Measurements from ENCODE around the gene MRPL24. TPM values are rescaled to one million over a fixed set of nuclear protein-coding genes. Genes with fewer than 3 reads are reported as not detected.

Gene MRPL24
- 8.3 and 22.8 TPM in 2 replicates for total RNA-seq (2011; cell fraction: chromatin; rRNA removed; ENCODE audit: low replicate concordance)
- total RNA-seq (2011; cell fraction: nucleolus; rRNA removed): 18.7 and 20.3 TPM in 2 replicates
- 15.8 and 16.2 TPM in 2 replicates for total RNA-seq (2011; cell fraction: nucleoplasm; rRNA removed)
- total RNA-seq (2014; rRNA removed): 103 and 134 TPM in 2 replicates
- 91.6 and 91.8 TPM in 2 replicates for total RNA-seq (2014; rRNA removed; fragmentation: Illumina TruSeq; extraction: Trizol)
- total RNA-seq (2015; rRNA removed; fragmentation: Illumina TruSeq; extraction: Trizol): 105 and 113 TPM in 2 replicates
- total RNA-seq (2021): 74.0 and 74.3 TPM in 2 replicates
- 97.5 and 101 TPM in 2 replicates for polyA plus RNA-seq (2011; rRNA removed)
- polyA plus RNA-seq (2011; cell fraction: cytosol; rRNA removed): 66.6 and 77.0 TPM in 2 replicates
- 59.6 and 61.8 TPM in 2 replicates for polyA plus RNA-seq (2011; cell fraction: nucleus; rRNA removed)
- polyA plus RNA-seq (2012): 90.5 and 117 TPM in 2 replicates
- polyA plus RNA-seq (2014; fragmentation: Illumina TruSeq; extraction: Trizol): 153 and 163 TPM in 2 replicates
- 100 to 1,000 TPM; 206 to 267 TPM for polyA plus RNA-seq (2014; fragmentation: Nextera tagmentation; extraction: Ambion mirVana)
- 115 and 141 TPM in 2 replicates for polyA plus RNA-seq (2014; rRNA removed)
- polyA minus RNA-seq (2011; rRNA and poly(A)+ RNA removed): 43.9 and 56.9 TPM in 2 replicates
- 23.8 and 27.5 TPM in 2 replicates for polyA minus RNA-seq (2011; cell fraction: cytosol; rRNA and poly(A)+ RNA removed)
- polyA minus RNA-seq (2011; cell fraction: nucleus; rRNA and poly(A)+ RNA removed): 9.4 and 12.0 TPM in 2 replicates
- Bru-seq, nascent RNA: percentile 88 among the genes with signal in this experiment
- BruChase-seq, experiment 1, labeled RNA remaining after a 2-hour chase: percentile 78 among the genes with signal in this experiment
- percentile 74 among the genes with signal in this experiment for BruChase-seq, experiment 2, labeled RNA remaining after a 6-hour chase
- long read RNA-seq, experiment 1, transcript MRPL24-201 (6 exons, 883 nt): minor isoform, 14 of 315 reads
- long read RNA-seq, experiment 1, transcript MRPL24-202 (6 exons, 883 nt): major isoform, 16 of 315 reads
- long read RNA-seq, experiment 1, partial matches to known transcripts: 35 of 315 reads
- long read RNA-seq, experiment 1, other reads (novel, unspliced or antisense): 247 of 315 reads
- long read RNA-seq, experiment 2, transcript MRPL24-201 (6 exons, 883 nt): major isoform, 35 of 88 reads
- long read RNA-seq, experiment 2, transcript MRPL24-202 (6 exons, 883 nt): minor isoform, 23 of 88 reads
- long read RNA-seq, experiment 2, partial matches to known transcripts: 23 of 88 reads
- long read RNA-seq, experiment 2, other reads (novel, unspliced or antisense): 6 of 88 reads
- long read RNA-seq, experiment 3, transcript MRPL24-201 (6 exons, 883 nt): major isoform, 26 of 51 reads
- long read RNA-seq, experiment 3, transcript MRPL24-202 (6 exons, 883 nt): minor isoform, 19 of 51 reads
- long read RNA-seq, experiment 3, partial matches to known transcripts: 2 of 51 reads
- long read RNA-seq, experiment 3, other reads (novel, unspliced or antisense): 4 of 51 reads

- H2AFZ ChIP-seq (ENCODE audit: low read depth, low read length): peak within 1 kb of the TSS; percentile 75
- peaks cover 24 to 26% of the 10 kb centered on the region in 2 experiments for H3K4me1 ChIP-seq (replicated peaks in 1 of 2; ENCODE audit: control insufficient read depth in 2 of 2, insufficient read depth in 2 of 2, low read length in 2 of 2)
- H3K79me2 ChIP-seq (ENCODE audit: control insufficient read depth, insufficient read depth, low read length): peaks cover 43% of the 10 kb centered on the region
- H3K36me3 ChIP-seq (ENCODE audit: control insufficient read depth, insufficient read depth, low read length): peaks cover 79% of the 10 kb centered on the region
- H3K9me3 ChIP-seq (replicated peaks; ENCODE audit: control insufficient read depth, insufficient read depth, low read depth, low read length): no peaks in the 10 kb centered on the region
- WGBS (ENCODE audit: insufficient coverage, low coverage, missing lambda C conversion rate): under 1% methylated on average over 38 of the region's 38 CpGs
- DNase-seq (ENCODE audit: extremely low read depth in 1 of 4, low spot score in 3 of 4) (peak; percentile 81 to 99 (median 90)), ATAC-seq (peak; percentile 95), FAIRE-seq (peak; percentile 100)
- H3K27ac ChIP-seq (ENCODE audit: extremely low read depth, low read depth, low read length): peak within 1 kb of the TSS; percentile 82
- peak within 1 kb of the TSS; percentile 98 for H3K4me2 ChIP-seq (ENCODE audit: insufficient read depth, low read length)
- H4K20me1 ChIP-seq (replicated peaks; ENCODE audit: control insufficient read depth, insufficient read depth, low read length): peaks cover 7% of the 10 kb centered on the region
- ChIA-PET POLR2A (interaction anchor here (0.6 to 3.1 kb wide), 23 partner anchors 9 to 783 kb away, joined by 3 to 49 read pairs (median 4); partner anchors contain the start of genes HDGF, ISG20L2, METTL25B and NES), CTCF (ENCODE audit: low intra/inter-chr PET ratio) (interaction anchor here (0.7 kb wide), 1 partner anchor 63 kb away, joined by 3 read pairs; no protein-coding TSS in a partner anchor)
- H3K9me1 ChIP-seq (ENCODE audit: control insufficient read depth, insufficient read depth, low read length): no peaks in the 10 kb centered on the region
- H3K9ac ChIP-seq (ENCODE audit: insufficient read depth in 1 of 2, low read depth in 2 of 2, low read length in 2 of 2): peak within 1 kb of the TSS; percentile 87 to 93
- in situ Hi-C loops (cut with MboI) (loop anchor here (25.0 kb wide), 1 partner anchor 1429 kb away; the partner anchor contains the start of genes FDPS, PKLR and RUSC1), intact Hi-C loops (cut with micrococcal nuclease) (loop anchor here (1.0 kb wide), 2 partner anchors 13 to 26 kb away; partner anchors contain the start of genes ISG20L2, METTL25B and PRCC)
- no peaks in the 10 kb centered on the region for H3K27me3 ChIP-seq (ENCODE audit: control insufficient read depth in 2 of 2, insufficient read depth in 2 of 2, low read length in 2 of 2)
- H3K4me3 ChIP-seq: peak within 1 kb of the TSS; percentile 63
- BruUV-seq (replicated peaks): no TSS peak
- no peak for TF ChIP-seq ZFP30 (CRISPR knock-in tag; IDR thresholded peaks at IDR 0.05; ENCODE audit: borderline replicate concordance)
- TF ChIP-seq ZNF280B (CRISPR knock-in tag; IDR thresholded peaks at IDR 0.05): no peak
Measured at GRCh38 chr1:156740741-156741480, at the start of gene MRPL24. Gene MRPL24, minus strand, starts transcription at chr1:156741088. Its CDS starts 2,384 bp downstream, at chr1:156738704.
